Measurements from ENCODE around the gene RAC3.

Gene RAC3

GRCh38 chr17:82037092-82037888 lies 5.8 kb downstream of the RAC3 start, which contains the start of gene DCXR:
Gene DCXR, minus strand, starts transcription at chr17:82037697. Its CDS starts 15 bp downstream, at chr17:82037682.
- in situ Hi-C loops (cut with MboI; ENCODE audit: low sequenced_read_pairs) = loop anchor here (25.0 kb wide), 1 partner anchor 125 kb away; no protein-coding TSS in a partner anchor

GRCh38 chr17:82037889-82038195 lies 6.4 kb downstream of the RAC3 start:
- in situ Hi-C loops (cut with MboI; ENCODE audit: low sequenced_read_pairs) = loop anchor here (25.0 kb wide), 1 partner anchor 124 kb away; no protein-coding TSS in a partner anchor

GRCh38 chr17:82038796-82039409 lies 7.4 kb downstream of the RAC3 start:
- in situ Hi-C loops (cut with MboI; ENCODE audit: low sequenced_read_pairs) = loop anchor here (25.0 kb wide), 1 partner anchor 123 kb away; no protein-coding TSS in a partner anchor

DNA sequence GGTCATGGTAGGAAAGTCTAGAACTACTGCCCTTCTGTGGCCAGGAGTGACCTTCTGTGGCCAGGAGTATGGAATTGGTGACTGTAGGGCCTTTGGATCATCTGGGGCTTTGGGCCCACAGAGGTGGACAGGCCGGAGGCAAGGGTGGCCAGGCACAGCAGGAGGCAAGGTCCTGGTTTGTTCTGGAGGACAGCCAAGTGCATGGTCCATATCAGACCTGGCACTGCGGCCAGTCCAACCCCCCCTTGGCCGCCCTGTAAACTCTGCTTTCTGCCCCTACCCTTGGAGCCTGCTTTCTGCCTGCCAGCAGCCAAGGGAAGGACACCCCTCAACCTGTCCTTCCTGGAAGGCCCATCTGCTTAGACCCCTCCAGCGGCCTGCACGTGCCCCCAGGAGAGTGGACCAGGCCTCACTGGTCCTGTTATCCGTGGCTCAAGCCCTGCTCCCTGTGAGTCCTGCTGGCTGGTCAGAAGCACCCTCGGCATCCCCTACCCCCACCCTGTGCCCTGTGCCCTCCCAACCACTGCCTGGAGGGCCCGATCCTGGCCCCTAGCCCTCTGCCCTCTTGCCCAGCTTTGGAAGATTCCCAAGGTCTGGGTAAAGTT lies 8.3 kb downstream of the RAC3 start:
- in situ Hi-C loops (cut with MboI; ENCODE audit: low sequenced_read_pairs) = loop anchor here (25.0 kb wide), 1 partner anchor 123 kb away; no protein-coding TSS in a partner anchor

DNA sequence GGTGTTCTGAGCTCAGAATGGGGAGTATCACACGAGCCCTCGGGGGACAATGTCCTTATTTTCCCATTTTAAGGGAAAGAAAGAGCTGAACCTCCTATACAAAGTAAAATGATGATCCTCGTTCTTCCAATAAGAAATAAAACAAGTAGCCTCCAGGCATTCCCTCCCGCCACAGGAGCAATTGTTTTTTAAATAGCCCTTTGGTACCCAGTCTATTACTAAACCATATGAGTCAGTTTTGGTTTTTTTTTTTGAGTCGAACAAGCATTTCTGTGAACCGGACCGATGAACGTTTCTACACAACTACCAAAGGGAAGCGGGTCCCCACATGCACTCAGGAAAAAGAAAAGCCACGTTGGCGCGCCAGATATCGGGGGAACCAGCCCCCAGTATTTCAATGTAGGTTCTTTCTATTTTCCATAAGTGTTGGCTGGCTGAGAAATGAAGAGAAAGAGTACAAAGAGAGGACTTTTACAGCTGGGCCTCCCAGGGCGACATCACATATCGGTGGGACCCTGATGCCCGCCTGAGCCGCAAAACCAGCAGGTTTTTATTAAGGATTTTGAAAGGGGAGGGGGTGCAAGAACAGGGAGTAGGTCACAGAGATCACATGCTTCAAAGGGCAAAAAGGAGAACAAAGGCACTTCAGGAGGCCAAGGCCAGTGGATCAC lies 9.8 kb downstream of the RAC3 start:
- in situ Hi-C loops (cut with MboI; ENCODE audit: low sequenced_read_pairs) = loop anchor here (25.0 kb wide), 1 partner anchor 121 kb away; no protein-coding TSS in a partner anchor

DNA sequence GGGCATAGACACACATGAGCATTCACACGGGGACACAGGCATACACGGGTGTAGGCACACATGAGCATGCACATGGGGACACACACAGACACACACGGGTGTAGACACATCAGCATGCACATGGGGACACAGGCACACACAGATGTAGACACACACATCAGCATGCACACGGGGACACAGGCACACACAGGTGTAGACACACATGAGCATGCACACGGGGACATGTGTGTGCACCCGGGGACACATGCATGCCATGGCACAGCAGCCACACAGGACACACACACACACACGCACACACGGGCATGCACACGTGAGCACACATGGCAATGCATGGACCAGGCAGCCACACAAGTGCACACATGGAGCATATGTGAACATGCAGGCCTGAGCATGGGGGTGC lies 11.2 kb downstream of the RAC3 start:
- in situ Hi-C loops (cut with MboI; ENCODE audit: low sequenced_read_pairs) = loop anchor here (25.0 kb wide), 1 partner anchor 120 kb away; no protein-coding TSS in a partner anchor

DNA sequence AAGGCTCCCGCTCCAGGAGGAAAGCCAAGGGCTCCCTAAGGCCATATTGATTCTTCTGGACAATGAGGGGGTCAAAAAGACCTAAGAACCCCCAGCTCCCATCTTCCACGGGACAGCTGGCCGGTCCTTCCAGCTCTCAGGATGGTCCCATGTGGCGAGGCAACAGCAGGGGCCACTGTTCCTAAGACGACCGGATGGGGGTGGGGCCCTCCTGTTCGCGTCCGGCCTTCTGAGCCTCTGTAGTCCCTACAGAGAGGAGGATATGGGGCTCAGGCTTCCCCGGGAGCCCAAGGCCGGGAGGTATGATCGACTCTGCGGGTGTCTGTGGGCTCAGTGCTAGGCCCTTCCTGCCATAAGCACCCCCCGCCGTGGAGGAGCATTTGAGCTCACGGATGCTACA lies 12.0 kb downstream of the RAC3 start:
- in situ Hi-C loops (cut with MboI; ENCODE audit: low sequenced_read_pairs) = loop anchor here (25.0 kb wide), 1 partner anchor 119 kb away; no protein-coding TSS in a partner anchor

DNA sequence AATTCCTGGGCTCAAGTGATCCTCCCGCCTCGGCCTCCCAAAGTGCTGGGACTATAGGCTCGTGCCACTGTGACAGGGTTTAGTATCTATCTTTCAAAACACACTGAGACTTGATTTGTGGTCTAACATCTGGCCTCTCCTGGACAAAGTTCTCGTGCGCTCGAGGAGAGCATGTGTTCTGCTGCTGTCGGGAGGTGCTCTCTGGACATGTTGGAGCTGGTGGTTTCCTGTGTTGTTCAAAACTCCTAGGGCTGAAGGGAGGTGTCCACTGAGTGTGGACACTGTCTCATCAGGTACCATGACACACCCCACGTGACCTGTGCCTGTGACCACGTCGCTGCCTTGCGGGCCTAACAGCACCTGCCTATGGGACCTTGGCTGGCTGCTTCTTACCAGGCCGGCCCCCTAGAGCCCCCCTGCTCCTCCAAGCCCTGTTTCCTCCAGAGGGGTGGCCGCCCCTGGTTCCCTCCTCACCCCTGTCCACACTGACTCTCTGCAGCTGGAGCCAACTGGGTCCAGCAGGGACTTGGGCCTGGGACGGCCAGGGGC lies 14.5 kb downstream of the RAC3 start:
- in situ Hi-C loops (cut with MboI; ENCODE audit: low sequenced_read_pairs) = loop anchor here (25.0 kb wide), 1 partner anchor 116 kb away; no protein-coding TSS in a partner anchor

DNA sequence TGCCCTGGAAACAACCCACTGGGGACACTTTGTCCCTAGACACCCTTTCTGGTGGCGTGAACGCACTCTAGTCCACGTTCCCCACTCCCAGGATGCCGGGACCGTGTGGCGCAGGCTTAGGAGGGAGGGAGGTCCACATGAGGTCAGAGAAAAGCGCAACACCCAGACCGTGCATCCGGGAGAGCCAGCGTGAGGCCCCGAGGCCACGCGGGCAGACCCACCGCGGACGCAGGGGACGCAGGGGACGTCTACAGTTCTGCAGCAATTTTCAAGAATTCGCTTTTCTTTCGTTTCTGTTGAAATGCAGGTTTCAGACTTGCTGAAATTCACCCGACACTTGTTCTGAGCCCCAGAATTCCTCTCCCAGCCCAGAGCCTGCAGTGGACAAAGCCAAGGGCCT lies 15.4 kb downstream of the RAC3 start:
- in situ Hi-C loops (cut with MboI; ENCODE audit: low sequenced_read_pairs) = loop anchor here (25.0 kb wide), 1 partner anchor 115 kb away; no protein-coding TSS in a partner anchor

DNA sequence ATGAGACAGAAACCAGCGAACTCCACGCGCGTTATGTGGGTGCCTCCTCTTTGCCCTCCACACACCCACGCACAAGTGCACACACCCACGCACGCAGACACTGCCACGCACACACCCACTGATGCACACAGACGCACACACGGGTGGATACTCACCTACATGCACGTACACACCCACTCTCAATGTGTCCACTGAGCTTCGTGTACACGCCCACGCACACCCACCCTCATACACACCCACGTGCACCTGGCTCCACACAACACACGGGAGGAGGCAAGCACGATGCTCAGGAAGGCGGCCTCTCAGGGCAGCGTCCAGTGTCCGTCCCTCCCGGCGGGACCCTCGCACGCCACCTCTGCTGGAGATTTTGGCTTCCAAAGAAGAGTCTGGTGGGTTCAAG lies 15.9 kb downstream of the RAC3 start:
- in situ Hi-C loops (cut with MboI; ENCODE audit: low sequenced_read_pairs) = loop anchor here (25.0 kb wide), 1 partner anchor 115 kb away; no protein-coding TSS in a partner anchor

GRCh38 chr17:82047914-82048570 lies 16.6 kb downstream of the RAC3 start:
- in situ Hi-C loops (cut with MboI; ENCODE audit: low sequenced_read_pairs) = loop anchor here (25.0 kb wide), 1 partner anchor 114 kb away; no protein-coding TSS in a partner anchor

GRCh38 chr17:82048571-82048971 lies 17.1 kb downstream of the RAC3 start:
- in situ Hi-C loops (cut with MboI; ENCODE audit: low sequenced_read_pairs) = loop anchor here (25.0 kb wide), 1 partner anchor 114 kb away; no protein-coding TSS in a partner anchor

DNA sequence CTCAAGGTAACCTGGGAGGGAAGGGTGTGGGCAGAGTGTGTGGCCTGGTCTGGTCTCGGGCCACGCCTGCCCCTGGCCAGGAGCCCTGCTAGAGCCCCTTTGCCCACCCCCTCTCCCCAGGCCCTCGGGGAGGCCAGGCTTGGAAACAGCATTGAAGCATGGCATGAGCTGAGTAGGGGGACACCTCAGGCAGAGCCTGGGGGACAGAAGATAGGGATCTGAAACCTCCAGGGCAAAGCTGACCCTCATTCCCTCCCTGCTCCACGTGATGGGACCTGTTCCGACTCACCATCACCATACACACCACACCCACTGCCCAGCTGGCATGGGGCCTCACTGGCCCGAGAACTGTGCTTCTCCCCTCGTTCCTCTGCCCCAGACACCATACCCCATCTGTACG lies 17.6 kb downstream of the RAC3 start:
- in situ Hi-C loops (cut with MboI; ENCODE audit: low sequenced_read_pairs) = loop anchor here (25.0 kb wide), 1 partner anchor 113 kb away; no protein-coding TSS in a partner anchor

GRCh38 chr17:82049521-82049971 lies 18.1 kb downstream of the RAC3 start:
- in situ Hi-C loops (cut with MboI; ENCODE audit: low sequenced_read_pairs) = loop anchor here (25.0 kb wide), 1 partner anchor 113 kb away; no protein-coding TSS in a partner anchor

- in situ Hi-C loops (cut with MboI; ENCODE audit: low sequenced_read_pairs) = no loop called here
Measured at GRCh38 chr17:82050152-82050760, 18.8 kb downstream of the RAC3 start.

DNA sequence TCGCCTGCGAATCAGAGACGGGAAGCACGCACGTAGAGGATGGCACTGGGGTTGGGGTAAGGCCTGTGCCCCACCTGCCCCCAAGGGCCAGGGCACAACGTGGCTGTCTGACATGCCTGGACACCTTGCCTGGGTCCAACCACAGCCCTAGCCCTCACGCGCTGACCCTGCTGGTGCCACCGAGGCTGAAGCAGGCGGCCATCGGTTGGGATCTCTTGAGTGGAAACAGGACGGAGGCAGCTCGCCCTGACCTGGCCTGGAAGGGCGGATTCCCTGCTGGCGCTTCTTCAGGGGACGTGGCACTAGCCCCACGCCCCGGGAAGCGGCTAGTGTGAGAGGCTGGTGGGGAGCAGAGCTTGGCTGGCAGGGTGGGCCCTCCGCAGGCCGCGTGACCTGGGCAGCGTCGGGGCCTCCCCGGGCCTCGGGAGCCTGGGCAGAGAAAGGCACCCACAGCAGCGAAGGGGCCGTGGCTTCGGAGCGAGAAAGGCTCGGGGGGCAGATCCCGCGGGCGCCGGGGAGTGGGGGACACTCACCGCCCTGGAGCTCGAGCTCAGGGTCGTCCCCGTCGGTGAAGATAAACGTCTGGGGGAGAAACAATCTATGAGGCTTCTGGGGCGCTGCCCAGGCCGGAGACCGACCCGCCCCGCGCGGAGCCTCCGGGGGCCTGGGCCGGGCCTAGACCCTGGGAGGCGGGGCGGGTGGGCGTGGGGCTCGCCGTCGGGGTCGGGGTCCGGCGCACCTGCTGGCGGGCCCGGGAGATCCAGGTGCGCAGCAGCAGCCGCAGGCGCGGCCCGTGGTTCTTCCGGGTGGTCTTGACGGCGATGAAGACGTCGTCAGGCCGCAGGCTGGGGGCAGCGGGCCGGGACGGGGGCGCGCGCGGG lies 19.5 kb downstream of the RAC3 start:
- in situ Hi-C loops (cut with MboI; ENCODE audit: low sequenced_read_pairs) = no loop called here

- in situ Hi-C loops (cut with MboI; ENCODE audit: low sequenced_read_pairs) = no loop called here
Measured at GRCh38 chr17:82051776-82052637, 20.5 kb downstream of the RAC3 start, which contains the start of the genes GPS1 and RFNG. Gene GPS1, plus strand, starts transcription at chr17:82051898. Its CDS starts 34 bp downstream, at chr17:82051932. Gene RFNG, minus strand, starts transcription at chr17:82051811. Its CDS starts 45 bp downstream, at chr17:82051766.
